Testis (tissue), 3 donors: ENCODE results near the gene EXOG. TPM values are rescaled to one million over a fixed set of nuclear protein-coding genes. Genes with fewer than 3 reads are reported as not detected.

Source experiments
- DNase-seq: peaks from one replicate; pipeline ENCODE4 v3.0.0-alpha.2; 2019
- H3K27ac ChIP-seq, 2 donors: fragments of 200-600 bp; sonication (generic); one replicate each; pipeline ENCODE4 v1.5.1; 2019
- H3K27me3 ChIP-seq: fragments of 200-600 bp; sonication (generic); one replicate; pipeline ENCODE4 v1.5.1; 2019
- H3K36me3 ChIP-seq: fragments of 200-600 bp; sonication (generic); one replicate; pipeline ENCODE4 v1.5.1; 2017; ENCODE audit warnings: low read depth; ENCODE audit errors: missing control alignments
- H3K4me1 ChIP-seq: fragments of 200-600 bp; sonication (generic); one replicate; pipeline ENCODE4 v1.5.1; 2019
- H3K4me3 ChIP-seq, 2 donors: fragments of 200-600 bp; sonication (generic); one replicate each; pipeline ENCODE4 v1.5.1; 2017 to 2019
- H3K9me3 ChIP-seq: fragments of 200-600 bp; sonication (generic); one replicate; pipeline ENCODE4 v1.5.1; 2017
- POLR2A ChIP-seq: fragments of 450-650 bp; IDR thresholded peaks from one replicate; pipeline ENCODE4 v1.6.1; 2017; ENCODE audit warnings: antibody characterized with exemption, mild to moderate bottlenecking, moderate library complexity
- WGBS, 2 donors: methylation state at CpG; one replicate each; pipeline ENCODE4 v1.1.5; 2018; 5-methylcytosine and 5-hydroxymethylcytosine counted together
- intact Hi-C: fragments of 100-400 bp; cut with DNase I; formaldehyde crosslinking; loops from one replicate; pipeline ENCODE4 v1.15.1; 2023; ENCODE audit warnings: low total_unique reads
- polyA plus RNA-seq: library from polyadenylated mRNA; stranded (reverse); fragments of 350-450 nt; fragmentation: Illumina TruSeq; extraction: RNeasy Lipid Tissue Mini Kit (QIAGEN cat#74804); gene quantifications from one replicate; pipeline ENCODE4 v1.2.3, GENCODE V29; 2014; ENCODE audit warnings: low read depth, low replicate concordance; ENCODE audit not compliant: insufficient read depth
- total RNA-seq, 2 donors: library from RNA; depleted of rRNA; stranded (reverse); fragments of >200 nt; gene quantifications; one replicate each; pipeline ENCODE4 v1.2.3, GENCODE V29; 2016
- TF ChIP-seq, protein P1 (sequence below), 3 experiments: fragments of 450-650 bp in 2 of 3; fragments of 200-600 bp in 1 of 3; sonication (generic) in 1 of 3; IDR thresholded peaks; one replicate each; pipeline ENCODE4 v1.5.1; 2016 to 2019; ENCODE audit warnings: antibody characterized with exemption in 3 of 3, mild to moderate bottlenecking in 2 of 3, moderate library complexity in 1 of 3

EXOG gene
- total and polyA plus RNA-seq, 3 donors from 2014 or later: 14.8 to 17.3 (median 15.7) TPM

GRCh38 chr3:38515367-38515766 lies 19.2 kb downstream of the EXOG start:
- intact Hi-C loops: no loop called here
- no peak overlapping the region for H3K4me3 ChIP-seq
- H3K27me3 ChIP-seq: no peaks in the 10 kb centered on the region
- no peaks in the 10 kb centered on the region for H3K36me3 ChIP-seq
- WGBS, 2 donors: 86 to 96% methylated on average over 3 to 7 of the region's 7 CpGs
- no peak overlapping the region for H3K27ac ChIP-seq
- H3K9me3 ChIP-seq: no peaks in the 10 kb centered on the region
- no peak for DNase-seq
- H3K4me1 ChIP-seq: no peaks in the 10 kb centered on the region
- TF ChIP-seq, protein P1, sequence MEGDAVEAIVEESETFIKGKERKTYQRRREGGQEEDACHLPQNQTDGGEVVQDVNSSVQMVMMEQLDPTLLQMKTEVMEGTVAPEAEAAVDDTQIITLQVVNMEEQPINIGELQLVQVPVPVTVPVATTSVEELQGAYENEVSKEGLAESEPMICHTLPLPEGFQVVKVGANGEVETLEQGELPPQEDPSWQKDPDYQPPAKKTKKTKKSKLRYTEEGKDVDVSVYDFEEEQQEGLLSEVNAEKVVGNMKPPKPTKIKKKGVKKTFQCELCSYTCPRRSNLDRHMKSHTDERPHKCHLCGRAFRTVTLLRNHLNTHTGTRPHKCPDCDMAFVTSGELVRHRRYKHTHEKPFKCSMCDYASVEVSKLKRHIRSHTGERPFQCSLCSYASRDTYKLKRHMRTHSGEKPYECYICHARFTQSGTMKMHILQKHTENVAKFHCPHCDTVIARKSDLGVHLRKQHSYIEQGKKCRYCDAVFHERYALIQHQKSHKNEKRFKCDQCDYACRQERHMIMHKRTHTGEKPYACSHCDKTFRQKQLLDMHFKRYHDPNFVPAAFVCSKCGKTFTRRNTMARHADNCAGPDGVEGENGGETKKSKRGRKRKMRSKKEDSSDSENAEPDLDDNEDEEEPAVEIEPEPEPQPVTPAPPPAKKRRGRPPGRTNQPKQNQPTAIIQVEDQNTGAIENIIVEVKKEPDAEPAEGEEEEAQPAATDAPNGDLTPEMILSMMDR (IDR thresholded peaks at IDR 0.05): no peak
- TF ChIP-seq POLR2A: no peak

DNA sequence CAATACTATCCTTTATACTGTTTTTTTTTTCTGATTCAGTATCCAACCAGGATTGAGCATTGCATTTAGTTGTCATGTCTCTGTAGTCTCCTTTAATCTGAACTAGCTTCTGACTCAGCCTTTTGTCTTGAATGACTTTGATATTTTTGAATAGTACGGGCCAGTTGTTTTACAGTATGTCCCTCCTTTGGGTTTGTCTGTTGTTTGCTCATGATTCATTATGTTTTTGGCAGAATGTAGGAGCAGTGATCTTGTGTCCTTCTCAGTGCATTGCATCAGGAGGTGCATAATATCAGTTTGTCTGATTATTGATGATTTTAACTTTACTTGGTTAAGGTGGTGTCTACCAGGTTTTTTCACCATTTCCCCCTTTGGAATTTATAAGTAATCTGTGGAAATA lies 20.5 kb downstream of the EXOG start:
- no peak for DNase-seq
- intact Hi-C loops: no loop called here
- Histone ChIP-seq H3K27ac (no peak overlapping the region), H3K9me3 (no peaks in the 10 kb centered on the region), H3K27me3 (no peaks in the 10 kb centered on the region), H3K36me3 (no peaks in the 10 kb centered on the region), H3K4me1 (no peaks in the 10 kb centered on the region), H3K4me3 (no peak overlapping the region)
- TF ChIP-seq, protein P1 (IDR thresholded peaks at IDR 0.05): no peak
- no peak for TF ChIP-seq POLR2A
- WGBS, 2 donors: 46 to 100% methylated on average over 1 of the region's 1 CpG

- DNase-seq: no peak
- no peak for TF ChIP-seq POLR2A
- TF ChIP-seq, protein P1 (IDR thresholded peaks at IDR 0.05): no peak
- intact Hi-C loops: no loop called here
- H3K9me3 ChIP-seq: no peaks in the 10 kb centered on the region
- no peak overlapping the region for H3K27ac ChIP-seq
- H3K36me3 ChIP-seq: no peaks in the 10 kb centered on the region
- no peaks in the 10 kb centered on the region for H3K27me3 ChIP-seq
- H3K4me1 ChIP-seq: no peaks in the 10 kb centered on the region
- H3K4me3 ChIP-seq: no peak overlapping the region
- 88 to 89% methylated on average over 1 of the region's 1 CpG for WGBS, 2 donors
These were observed 22.9 kb downstream of the EXOG start for GRCh38 chr3:38519000-38519399.

- WGBS, 2 donors: 60 to 68% methylated on average over 5 of the region's 5 CpGs
- no peaks in the 10 kb centered on the region for H3K36me3 ChIP-seq
- no peaks in the 10 kb centered on the region for H3K27me3 ChIP-seq
- H3K4me3 ChIP-seq: no peak overlapping the region
- no peak for TF ChIP-seq POLR2A
- TF ChIP-seq, protein P1 (IDR thresholded peaks at IDR 0.05): no peak
- no peaks in the 10 kb centered on the region for H3K4me1 ChIP-seq
- H3K9me3 ChIP-seq: no peaks in the 10 kb centered on the region
- intact Hi-C loops: loop anchor here (10.0 kb wide), 1 partner anchor 135 kb away; no protein-coding TSS in a partner anchor
- H3K27ac ChIP-seq: no peak overlapping the region
- DNase-seq: no peak
These were observed 23.5 kb downstream of the EXOG start for GRCh38 chr3:38519651-38520050.

GRCh38 chr3:38521391-38521987 lies 25.3 kb downstream of the EXOG start:
- H3K4me3 ChIP-seq: no peak overlapping the region
- H3K9me3 ChIP-seq: no peaks in the 10 kb centered on the region
- intact Hi-C loops: loop anchor here (10.0 kb wide), 1 partner anchor 133 kb away; no protein-coding TSS in a partner anchor
- no peak overlapping the region for H3K27ac ChIP-seq
- peak; percentile 85 for DNase-seq
- H3K4me1 ChIP-seq: no peaks in the 10 kb centered on the region
- H3K27me3 ChIP-seq: no peaks in the 10 kb centered on the region
- WGBS, 2 donors: 8 to 14% methylated on average over 5 of the region's 5 CpGs
- TF ChIP-seq, protein P1 (IDR thresholded peaks at IDR 0.05): peak; percentile 78 to 96 (median 90)
- no peak for TF ChIP-seq POLR2A
- H3K36me3 ChIP-seq: no peaks in the 10 kb centered on the region
